H9 (cell line): Measurements from ENCODE around the gene PPFIA4. TPM values are rescaled to one million over a fixed set of nuclear protein-coding genes. Genes with fewer than 3 reads are reported as not detected.

Experiments
- DNase-seq: peaks from one replicate; pipeline ENCODE4 v3.0.0-alpha.2; 2017
- H2AFZ ChIP-seq: one replicate; pipeline ENCODE4 v1.6.1; 2013; ENCODE audit warnings: mild to moderate bottlenecking, low read length, control low read depth, moderate library complexity
- H2AK5ac ChIP-seq: 2 replicates; pipeline ENCODE4 v1.6.1; 2013; ENCODE audit warnings: low read length, control low read depth, mixed read lengths; ENCODE audit not compliant: insufficient read length
- H2BK120ac ChIP-seq: one replicate; pipeline ENCODE4 v1.6.1; 2013; ENCODE audit warnings: low read depth, mild to moderate bottlenecking, low read length, control low read depth, inconsistent platforms; ENCODE audit not compliant: poor library complexity, severe bottlenecking
- H2BK12ac ChIP-seq: 2 replicates; pipeline ENCODE4 v1.6.1; 2013; ENCODE audit warnings: low read length, control low read depth, mixed read lengths, low read depth; ENCODE audit not compliant: insufficient read length
- H2BK15ac ChIP-seq: 2 replicates; pipeline ENCODE4 v1.6.1; 2013; ENCODE audit warnings: low read depth, low read length, control low read depth
- H2BK20ac ChIP-seq: one replicate; pipeline ENCODE4 v1.6.1; 2013; ENCODE audit warnings: low read depth, mild to moderate bottlenecking, low read length, control low read depth, inconsistent platforms; ENCODE audit not compliant: poor library complexity, severe bottlenecking
- H2BK5ac ChIP-seq: 2 replicates; pipeline ENCODE4 v1.6.1; 2013; ENCODE audit warnings: low read length, control low read depth, mixed read lengths; ENCODE audit not compliant: insufficient read length
- H3K14ac ChIP-seq: 2 replicates; pipeline ENCODE4 v1.6.1; 2013; ENCODE audit warnings: low read length, control low read depth; ENCODE audit not compliant: insufficient read depth
- H3K18ac ChIP-seq: 2 replicates; pipeline ENCODE4 v1.6.1; 2013; ENCODE audit warnings: low read depth, mild to moderate bottlenecking, mixed read lengths, low read length, control low read depth; ENCODE audit not compliant: insufficient read length
- H3K23ac ChIP-seq: 2 replicates; pipeline ENCODE4 v1.6.1; 2013; ENCODE audit warnings: low read length, control low read depth, mixed read lengths, low read depth; ENCODE audit not compliant: insufficient read length
- H3K23me2 ChIP-seq: 2 replicates; pipeline ENCODE4 v1.6.1; 2013; ENCODE audit warnings: low read depth, mild to moderate bottlenecking, mixed read lengths, low read length, control low read depth; ENCODE audit not compliant: insufficient read length, poor library complexity, severe bottlenecking
- H3K27ac ChIP-seq: 2 replicates; pipeline ENCODE4 v1.5.1; 2013; ENCODE audit warnings: low read length, control low read depth, mixed read lengths, low read depth; ENCODE audit not compliant: insufficient read length
- H3K27me3 ChIP-seq: 2 replicates; pipeline ENCODE4 v1.6.1; 2013; ENCODE audit warnings: low read length, control low read depth, inconsistent platforms; ENCODE audit not compliant: insufficient read depth
- H3K4ac ChIP-seq: 2 replicates; pipeline ENCODE4 v1.6.1; 2013; ENCODE audit warnings: low read depth, mild to moderate bottlenecking, control low read depth, inconsistent platforms, low read length, moderate library complexity
- H3K4me1 ChIP-seq: 2 replicates; pipeline ENCODE4 v1.6.1; 2013; ENCODE audit warnings: low read length, control low read depth, inconsistent platforms; ENCODE audit not compliant: insufficient read depth
- H3K4me2 ChIP-seq: 2 replicates; pipeline ENCODE4 v1.6.1; 2013; ENCODE audit warnings: low read length, control low read depth, mixed read lengths; ENCODE audit not compliant: insufficient read length, insufficient read depth
- H3K56ac ChIP-seq: 2 replicates; pipeline ENCODE4 v1.6.1; 2013; ENCODE audit warnings: low read depth, mild to moderate bottlenecking, mixed read lengths, low read length, control low read depth; ENCODE audit not compliant: insufficient read length
- H3K79me1 ChIP-seq: 2 replicates; pipeline ENCODE4 v1.6.1; 2013; ENCODE audit warnings: low read depth, mild to moderate bottlenecking, moderate library complexity, low read length, control low read depth, inconsistent platforms; ENCODE audit not compliant: insufficient read depth, poor library complexity, severe bottlenecking
- H3K79me2 ChIP-seq: 2 replicates; pipeline ENCODE4 v1.6.1; 2013; ENCODE audit warnings: low read length, control low read depth, inconsistent platforms; ENCODE audit not compliant: insufficient read depth
- H3K9ac ChIP-seq: 2 replicates; pipeline ENCODE4 v1.6.1; 2013; ENCODE audit warnings: low read length, control low read depth, mixed read lengths; ENCODE audit not compliant: insufficient read length; ENCODE audit errors: extremely low read depth
- H3K9me3 ChIP-seq: one replicate; pipeline ENCODE4 v1.6.1; 2013; ENCODE audit warnings: low read depth, low read length, inconsistent platforms; ENCODE audit not compliant: control insufficient read depth
- H3T11ph ChIP-seq: one replicate; pipeline ENCODE4 v1.6.1; 2013; ENCODE audit warnings: mild to moderate bottlenecking, low read length, control low read depth, inconsistent platforms
- H4K20me1 ChIP-seq: one replicate; pipeline ENCODE4 v1.6.1; 2013; ENCODE audit not compliant: control insufficient read depth, insufficient read length, insufficient read depth
- H4K5ac ChIP-seq: 2 replicates; pipeline ENCODE4 v1.6.1; 2013; ENCODE audit warnings: low read depth, mild to moderate bottlenecking, mixed read lengths, low read length, control low read depth; ENCODE audit not compliant: insufficient read length
- H4K8ac ChIP-seq: replicated peaks from 2 replicates; pipeline ENCODE4 v1.6.1; 2013; ENCODE audit warnings: low read length, control low read depth, mixed read lengths, low read depth; ENCODE audit not compliant: insufficient read length
- H4K91ac ChIP-seq: 2 replicates; pipeline ENCODE4 v1.6.1; 2013; ENCODE audit warnings: low read depth, mild to moderate bottlenecking, moderate library complexity, mixed read lengths, low read length, control low read depth; ENCODE audit not compliant: insufficient read length
- H3K27ac Mint-ChIP-seq, 3 experiments: 2 replicates in 2 of 3; 3 replicates in 1 of 3; pipeline ENCODE4 v1.8.0; 2020 to 2021; ENCODE audit warnings: mixed read lengths in 3 of 3, mild to moderate bottlenecking in 1 of 3, moderate library complexity in 1 of 3
- H3K27me3 Mint-ChIP-seq: 2 replicates; pipeline ENCODE4 v1.8.0; 2021; ENCODE audit warnings: low read depth, mild to moderate bottlenecking, moderate library complexity, mixed read lengths
- H3K36me3 Mint-ChIP-seq, 3 experiments: 2 replicates in 2 of 3; 3 replicates in 1 of 3; pipeline ENCODE4 v1.8.0; 2020 to 2021; ENCODE audit warnings: low read depth in 3 of 3, mixed read lengths in 3 of 3; ENCODE audit not compliant: insufficient read depth in 1 of 3
- H3K4me1 Mint-ChIP-seq, 2 experiments: 2 replicates each; pipeline ENCODE4 v1.8.0; 2020; ENCODE audit warnings: mixed read lengths in 2 of 2
- H3K4me3 Mint-ChIP-seq, 2 experiments: 2 replicates in 1 of 2; 3 replicates in 1 of 2; pipeline ENCODE4 v1.8.0; 2020 to 2021; ENCODE audit warnings: mild to moderate bottlenecking in 2 of 2, mixed read lengths in 2 of 2, moderate library complexity in 1 of 2
- H3K9me3 Mint-ChIP-seq, 2 experiments: 2 replicates in 1 of 2; 3 replicates in 1 of 2; pipeline ENCODE4 v1.8.0; 2020; ENCODE audit warnings: mild to moderate bottlenecking in 2 of 2, mixed read lengths in 2 of 2, moderate library complexity in 1 of 2
- WGBS: extraction: QIAGEN DNeasy Blood & Tissue Kit; methylation state at CpG from one replicate; pipeline ENCODE4 v1.1.7; 2013; ENCODE audit warnings: missing lambda C conversion rate, low lambda C conversion rate, mixed read lengths; ENCODE audit not compliant: insufficient read length; ENCODE audit errors: extremely low coverage; 5-methylcytosine and 5-hydroxymethylcytosine counted together
- total RNA-seq: library from RNA; stranded (reverse); gene quantifications from 2 replicates; pipeline ENCODE4 v1.2.1, GENCODE V29; 2021
- TF ChIP-seq, protein P1 (sequence below): fragments of 200-600 bp; sonication (generic); conservative IDR thresholded peaks from 3 replicates; pipeline ENCODE4 v1.8.0; 2021; ENCODE audit warnings: antibody characterized with exemption, mild to moderate bottlenecking

The PPFIA4 gene
- total RNA-seq, 1 experiment from 2014 or later: 3.9 TPM

GRCh38 chr1:203081465-203082230, 55.4 kb downstream of the PPFIA4 start:
- H3K79me1 ChIP-seq: no peaks in the 10 kb centered on the region
- peak; percentile 36 for DNase-seq
- no peak overlapping the region for H2AK5ac ChIP-seq
- H3K9ac ChIP-seq: no peak overlapping the region
- peak overlapping the region in 1 of 2 experiments; percentile 51; a peak in 2 of 5 replicates for H3K4me3 Mint-ChIP-seq
- no peak overlapping the region for H3T11ph ChIP-seq
- H3K9me3 Mint-ChIP-seq: no peaks in the 10 kb centered on the region
- no peak overlapping the region for H4K91ac ChIP-seq
- H2BK15ac ChIP-seq: no peak overlapping the region
- no peak overlapping the region for H3K23ac ChIP-seq
- no peak overlapping the region for H4K5ac ChIP-seq
- H4K20me1 ChIP-seq: no peaks in the 10 kb centered on the region
- peaks cover 9% of the 10 kb centered on the region for H3K4me1 ChIP-seq
- H3K4me1 Mint-ChIP-seq: peaks cover 31 to 41% of the 10 kb centered on the region in 2 experiments
- H3K14ac ChIP-seq: no peak overlapping the region
- H3K36me3 Mint-ChIP-seq: no peaks in the 10 kb centered on the region
- H3K27me3 ChIP-seq: no peaks in the 10 kb centered on the region; the same call in 1 of the 2 replicates
- H2AFZ ChIP-seq: no peak overlapping the region
- H2BK12ac ChIP-seq: no peak overlapping the region
- H3K79me2 ChIP-seq: no peaks in the 10 kb centered on the region
- no peak overlapping the region for H4K8ac ChIP-seq
- no peaks in the 10 kb centered on the region for H3K23me2 ChIP-seq
- no peak overlapping the region for H3K56ac ChIP-seq
- no peak overlapping the region for H2BK5ac ChIP-seq
- no peak overlapping the region for H3K4me2 ChIP-seq
- H3K18ac ChIP-seq: no peak overlapping the region
- H2BK20ac ChIP-seq: no peak overlapping the region
- TF ChIP-seq, protein P1, sequence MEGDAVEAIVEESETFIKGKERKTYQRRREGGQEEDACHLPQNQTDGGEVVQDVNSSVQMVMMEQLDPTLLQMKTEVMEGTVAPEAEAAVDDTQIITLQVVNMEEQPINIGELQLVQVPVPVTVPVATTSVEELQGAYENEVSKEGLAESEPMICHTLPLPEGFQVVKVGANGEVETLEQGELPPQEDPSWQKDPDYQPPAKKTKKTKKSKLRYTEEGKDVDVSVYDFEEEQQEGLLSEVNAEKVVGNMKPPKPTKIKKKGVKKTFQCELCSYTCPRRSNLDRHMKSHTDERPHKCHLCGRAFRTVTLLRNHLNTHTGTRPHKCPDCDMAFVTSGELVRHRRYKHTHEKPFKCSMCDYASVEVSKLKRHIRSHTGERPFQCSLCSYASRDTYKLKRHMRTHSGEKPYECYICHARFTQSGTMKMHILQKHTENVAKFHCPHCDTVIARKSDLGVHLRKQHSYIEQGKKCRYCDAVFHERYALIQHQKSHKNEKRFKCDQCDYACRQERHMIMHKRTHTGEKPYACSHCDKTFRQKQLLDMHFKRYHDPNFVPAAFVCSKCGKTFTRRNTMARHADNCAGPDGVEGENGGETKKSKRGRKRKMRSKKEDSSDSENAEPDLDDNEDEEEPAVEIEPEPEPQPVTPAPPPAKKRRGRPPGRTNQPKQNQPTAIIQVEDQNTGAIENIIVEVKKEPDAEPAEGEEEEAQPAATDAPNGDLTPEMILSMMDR: no peak
- H3K27ac ChIP-seq: no peak overlapping the region
- H3K27ac Mint-ChIP-seq: peak overlapping the region in 1 of 3 experiments; percentile 83; a peak in 2 of 7 replicates
- H2BK120ac ChIP-seq: no peak overlapping the region
- H3K4ac ChIP-seq: no peak overlapping the region
- no CpG with 5 or more reads among the region's 9 CpGs for WGBS
- no peaks in the 10 kb centered on the region for H3K27me3 Mint-ChIP-seq
- H3K9me3 ChIP-seq: no peaks in the 10 kb centered on the region
